Keratinocyte (primary cell): ENCODE measurements around the gene TUBGCP4. TPM values are rescaled to one million over a fixed set of nuclear protein-coding genes. Genes with fewer than 3 reads are reported as not detected.

Source experiments
- DNase-seq: peaks from one replicate; pipeline ENCODE4 v3.0.0-alpha.2; 2011; ENCODE audit warnings: low read depth, missing footprints, low spot score
- FAIRE-seq: peaks from 2 replicates; lab custom pipeline; 2011; peaks lifted over from hg19 to GRCh38; lab: Jason Lieb, UNC
- H2AFZ ChIP-seq: 2 replicates; pipeline ENCODE4 v1.6.0; 2012; ENCODE audit warnings: low read length, control low read depth, inconsistent platforms; ENCODE audit not compliant: control insufficient read depth
- H3K27ac ChIP-seq: 2 replicates; pipeline ENCODE4 v1.5.1; 2011; ENCODE audit warnings: low read length; ENCODE audit not compliant: control insufficient read depth, insufficient read depth
- H3K27me3 ChIP-seq: 3 replicates; pipeline ENCODE4 v1.6.0; 2011; ENCODE audit warnings: low read length; ENCODE audit not compliant: control insufficient read depth, insufficient read depth; ENCODE audit errors: extremely low read depth
- H3K36me3 ChIP-seq, 2 experiments: 2 replicates in 1 of 2; 3 replicates in 1 of 2; pipeline ENCODE4 v1.5.1; 2011; ENCODE audit warnings: low read length in 2 of 2, mild to moderate bottlenecking in 1 of 2; ENCODE audit not compliant: control insufficient read depth in 2 of 2, insufficient read depth in 2 of 2; ENCODE audit errors: extremely low read depth in 1 of 2
- H3K4me1 ChIP-seq: 3 replicates; pipeline ENCODE4 v1.5.1; 2011; ENCODE audit warnings: low read length; ENCODE audit not compliant: control insufficient read depth, insufficient read depth; ENCODE audit errors: extremely low read depth
- H3K4me2 ChIP-seq: 3 replicates; pipeline ENCODE4 v1.6.0; 2011; ENCODE audit warnings: low read depth, low read length; ENCODE audit not compliant: control insufficient read depth, insufficient read depth; ENCODE audit errors: extremely low read depth
- H3K4me3 ChIP-seq, 3 experiments: fragments of 200-600 bp in 1 of 3; sonication (generic) in 1 of 3; 2 replicates in 2 of 3; 3 replicates in 1 of 3; pipeline ENCODE4 v1.5.1; 2011 to 2016; ENCODE audit warnings: low read length in 3 of 3, mild to moderate bottlenecking in 3 of 3, control low read depth in 2 of 3, inconsistent platforms in 1 of 3, low read depth in 1 of 3, mixed read lengths in 1 of 3, mixed run types in 1 of 3, moderate library complexity in 1 of 3; ENCODE audit not compliant: control insufficient read depth in 2 of 3, insufficient read depth in 2 of 3; ENCODE audit errors: extremely low read depth in 1 of 3
- H3K79me2 ChIP-seq: 2 replicates; pipeline ENCODE4 v1.6.0; 2012; ENCODE audit warnings: low read length; ENCODE audit not compliant: control insufficient read depth, insufficient read depth
- H3K9ac ChIP-seq: 3 replicates; pipeline ENCODE4 v1.6.0; 2011; ENCODE audit warnings: low read length; ENCODE audit not compliant: control insufficient read depth, insufficient read depth; ENCODE audit errors: extremely low read depth
- H3K9me1 ChIP-seq: 3 replicates; pipeline ENCODE4 v1.6.0; 2011; ENCODE audit warnings: low read length; ENCODE audit not compliant: control insufficient read depth, insufficient read depth; ENCODE audit errors: extremely low read depth
- H3K9me3 ChIP-seq: 2 replicates; pipeline ENCODE4 v1.5.1; 2012; ENCODE audit warnings: low read depth, low read length; ENCODE audit not compliant: control insufficient read depth
- H4K20me1 ChIP-seq: 3 replicates; pipeline ENCODE4 v1.6.0; 2011; ENCODE audit warnings: low read length; ENCODE audit not compliant: control insufficient read depth, insufficient read depth; ENCODE audit errors: extremely low read depth
- EZH2 ChIP-seq: IDR thresholded peaks from one replicate; pipeline ENCODE4 v1.6.1; 2012; ENCODE audit warnings: inconsistent platforms, mild to moderate bottlenecking, low read length, moderate library complexity
- dilution Hi-C: fragments of 300-500 bp; cut with MboI; formaldehyde crosslinking; loops from one replicate; pipeline ENCODE4 v1.7.0; 2020; ENCODE audit warnings: low sequenced_read_pairs; ENCODE audit not compliant: extremely low pct_ligation_motif_present
- polyA plus RNA-seq, 5 experiments: library from polyadenylated mRNA; depleted of rRNA in 3 of 5; stranded (reverse) in 3 of 5; stranded (forward) in 1 of 5; unstranded in 1 of 5; fragments of >200 nt; gene quantifications; 1 replicate in 1 of 5; 2 replicates in 3 of 5; 3 replicates in 1 of 5; pipeline versions ENCODE4 v1.2.1 to v1.2.3, GENCODE V29; 2011 to 2012; ENCODE audit warnings: missing spikeins in 2 of 5, low read depth in 1 of 5, low replicate concordance in 1 of 5
- TF ChIP-seq, protein P1 (sequence below), 3 experiments: IDR thresholded peaks in 1 of 3; conservative IDR thresholded peaks in 1 of 3; optimal IDR thresholded peaks in 1 of 3; 2 replicates in 2 of 3; 3 replicates in 1 of 3; pipeline versions ENCODE3 to v1.5.1; 2011; ENCODE audit warnings: low read length in 3 of 3, mild to moderate bottlenecking in 3 of 3, moderate library complexity in 2 of 3, control low read depth in 1 of 3, inconsistent platforms in 1 of 3; ENCODE audit not compliant: insufficient read depth in 2 of 3; ENCODE audit errors: extremely low read depth in 1 of 3

The TUBGCP4 gene
- polyA plus RNA-seq, 1 donor (not counting 4 experiments of a cell fraction or from before 2014, with no cell fraction given), result 16.1 TPM

DNA sequence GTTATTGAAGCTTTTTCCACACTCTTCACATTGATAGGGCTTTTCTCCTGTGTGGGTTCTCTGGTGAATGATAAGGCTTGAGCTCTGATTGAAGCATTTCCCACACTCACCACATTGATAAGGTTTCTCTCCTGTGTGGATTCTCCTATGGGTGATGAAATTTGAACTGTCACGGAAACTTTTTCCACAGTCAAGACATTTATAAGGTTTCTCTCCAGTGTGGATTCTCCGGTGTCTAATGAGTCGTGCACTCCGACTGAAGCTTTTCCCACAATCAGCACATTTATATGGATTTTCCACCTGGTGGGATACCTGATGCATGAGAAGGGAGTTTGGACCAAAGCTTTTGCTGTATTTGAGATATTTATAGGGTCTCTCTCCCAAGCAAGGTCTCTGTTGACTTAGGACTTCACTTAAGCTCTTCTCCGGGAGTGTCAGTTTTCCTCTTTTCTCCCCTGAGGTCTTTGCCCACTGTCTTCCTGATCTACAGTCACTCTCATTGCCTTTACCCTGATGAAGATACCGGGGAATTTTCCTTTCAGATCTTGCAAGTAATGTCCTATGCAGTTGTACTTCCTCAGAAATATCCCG lies 9.5 kb upstream of the TUBGCP4 start:
- no peaks in the 10 kb centered on the region for H3K27me3 ChIP-seq
- H3K79me2 ChIP-seq, result peaks cover 4% of the 10 kb centered on the region
- DNase-seq, result no peak
- peaks cover 12% of the 10 kb centered on the region for H3K9me3 ChIP-seq
- H3K27ac ChIP-seq, result no peak overlapping the region
- no peak overlapping the region for H3K9ac ChIP-seq
- H2AFZ ChIP-seq, result no peak overlapping the region
- TF ChIP-seq, protein P1, sequence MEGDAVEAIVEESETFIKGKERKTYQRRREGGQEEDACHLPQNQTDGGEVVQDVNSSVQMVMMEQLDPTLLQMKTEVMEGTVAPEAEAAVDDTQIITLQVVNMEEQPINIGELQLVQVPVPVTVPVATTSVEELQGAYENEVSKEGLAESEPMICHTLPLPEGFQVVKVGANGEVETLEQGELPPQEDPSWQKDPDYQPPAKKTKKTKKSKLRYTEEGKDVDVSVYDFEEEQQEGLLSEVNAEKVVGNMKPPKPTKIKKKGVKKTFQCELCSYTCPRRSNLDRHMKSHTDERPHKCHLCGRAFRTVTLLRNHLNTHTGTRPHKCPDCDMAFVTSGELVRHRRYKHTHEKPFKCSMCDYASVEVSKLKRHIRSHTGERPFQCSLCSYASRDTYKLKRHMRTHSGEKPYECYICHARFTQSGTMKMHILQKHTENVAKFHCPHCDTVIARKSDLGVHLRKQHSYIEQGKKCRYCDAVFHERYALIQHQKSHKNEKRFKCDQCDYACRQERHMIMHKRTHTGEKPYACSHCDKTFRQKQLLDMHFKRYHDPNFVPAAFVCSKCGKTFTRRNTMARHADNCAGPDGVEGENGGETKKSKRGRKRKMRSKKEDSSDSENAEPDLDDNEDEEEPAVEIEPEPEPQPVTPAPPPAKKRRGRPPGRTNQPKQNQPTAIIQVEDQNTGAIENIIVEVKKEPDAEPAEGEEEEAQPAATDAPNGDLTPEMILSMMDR (optimal IDR thresholded peaks at IDR 0.05 in 1 of 3, IDR thresholded peaks at IDR 0.05 in 1 of 3, conservative IDR thresholded peaks at IDR 0.05 in 1 of 3; ENCODE audit: extremely low read depth in 1 of 3, insufficient read depth in 2 of 3, low read length in 3 of 3), result no peak
- no peak for TF ChIP-seq EZH2
- H3K4me2 ChIP-seq, result no peak overlapping the region
- no peak overlapping the region for H3K4me3 ChIP-seq
- H3K9me1 ChIP-seq, result no peaks in the 10 kb centered on the region
- FAIRE-seq, result no peak
- dilution Hi-C loops, result no loop called here
- no peaks in the 10 kb centered on the region for H4K20me1 ChIP-seq
- peaks cover 29 to 31% of the 10 kb centered on the region in 2 experiments for H3K36me3 ChIP-seq
- no peaks in the 10 kb centered on the region for H3K4me1 ChIP-seq

DNA sequence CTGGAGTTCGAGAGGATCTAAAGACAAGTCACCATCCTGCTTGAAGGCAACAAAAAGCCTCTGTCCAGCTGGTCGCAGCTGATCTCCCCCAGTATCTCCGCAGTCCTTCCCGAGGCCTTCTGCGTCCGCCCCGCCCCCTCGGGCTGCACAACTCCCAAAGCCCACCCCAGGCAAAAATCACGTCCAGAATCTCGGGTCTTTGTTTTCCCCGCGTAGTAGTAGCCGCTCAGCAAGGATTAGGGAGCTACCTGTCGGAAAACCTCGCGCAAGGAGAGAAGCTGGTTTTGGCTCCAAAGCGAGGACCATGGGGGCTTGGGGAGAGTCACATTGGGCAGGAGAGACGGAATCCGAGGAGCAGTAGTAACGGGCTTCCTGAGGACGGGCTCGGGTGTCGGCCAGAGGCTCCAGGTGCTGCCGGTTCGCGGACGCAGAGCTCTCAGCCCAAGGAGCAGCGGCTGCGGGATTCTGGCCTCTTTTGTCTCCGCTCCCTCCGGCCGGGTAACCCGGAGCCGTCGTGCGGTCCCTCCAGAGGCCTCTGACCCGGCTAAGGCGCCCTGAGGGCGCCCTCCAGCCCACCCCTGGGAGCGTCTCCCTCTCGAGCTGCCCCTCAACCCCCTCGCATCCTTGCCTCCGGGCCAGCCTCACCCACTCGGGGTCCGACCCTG lies 459 bp upstream of the TUBGCP4 start:
- H3K9me1 ChIP-seq, result no peaks in the 10 kb centered on the region
- H3K9me3 ChIP-seq, result no peaks in the 10 kb centered on the region
- peak overlapping the region; percentile 86 for H3K9ac ChIP-seq
- DNase-seq, result no peak
- peak overlapping the region; percentile 92 to 96 (median 93) for H3K4me3 ChIP-seq
- no peak for FAIRE-seq
- peaks cover 11 to 20% of the 10 kb centered on the region in 2 experiments for H3K36me3 ChIP-seq
- no peaks in the 10 kb centered on the region for H3K27me3 ChIP-seq
- H3K27ac ChIP-seq, result peak overlapping the region; percentile 56
- H2AFZ ChIP-seq, result peak overlapping the region; percentile 90
- H3K4me1 ChIP-seq, result peaks cover 14% of the 10 kb centered on the region
- no peaks in the 10 kb centered on the region for H4K20me1 ChIP-seq
- TF ChIP-seq, protein P1 (optimal IDR thresholded peaks at IDR 0.05 in 1 of 3, IDR thresholded peaks at IDR 0.05 in 1 of 3, conservative IDR thresholded peaks at IDR 0.05 in 1 of 3; ENCODE audit: extremely low read depth in 1 of 3, insufficient read depth in 2 of 3, low read length in 3 of 3), result no peak
- TF ChIP-seq EZH2, result no peak
- peak overlapping the region; percentile 86 for H3K4me2 ChIP-seq
- H3K79me2 ChIP-seq, result peaks cover 48% of the 10 kb centered on the region
- dilution Hi-C loops, result no loop called here
